Inflammatory macrophage (primary cell): ENCODE measurements around the gene REG4.
"Not testable (repeated sequence)": the region's sequence is repeated elsewhere in the genome, so short reads cannot be mapped to it uniquely, and the experiment has no call there.

Experiments used
- DNase-seq, 2 donors: peaks; one replicate each; pipeline ENCODE4 v3.0.0-alpha.2; 2020 to 2022

The REG4 gene

GRCh38 chr1:119806489-119806888 lies 4.8 kb downstream of the REG4 start:
- no peak for DNase-seq

DNA sequence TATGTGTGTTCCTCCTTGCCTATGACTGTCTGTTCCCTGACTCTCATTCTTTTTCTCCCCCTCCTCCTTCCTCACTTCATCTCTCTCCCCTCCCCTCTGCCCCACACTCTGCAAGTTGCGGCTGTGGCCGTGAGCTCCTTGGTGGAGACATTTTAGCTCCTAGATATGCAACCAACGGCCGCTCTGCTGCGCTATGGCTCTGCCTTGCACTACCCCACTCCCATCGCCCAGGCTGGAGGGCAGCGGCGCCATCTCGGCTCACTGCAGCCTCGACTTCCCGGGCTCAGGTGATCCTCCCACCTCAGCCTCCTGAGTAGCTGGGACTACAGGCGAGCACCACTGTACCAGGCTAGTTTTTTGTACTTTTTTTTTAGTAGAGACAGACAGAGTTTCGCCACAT lies 5.5 kb downstream of the REG4 start:
- DNase-seq, result no peak

DNA sequence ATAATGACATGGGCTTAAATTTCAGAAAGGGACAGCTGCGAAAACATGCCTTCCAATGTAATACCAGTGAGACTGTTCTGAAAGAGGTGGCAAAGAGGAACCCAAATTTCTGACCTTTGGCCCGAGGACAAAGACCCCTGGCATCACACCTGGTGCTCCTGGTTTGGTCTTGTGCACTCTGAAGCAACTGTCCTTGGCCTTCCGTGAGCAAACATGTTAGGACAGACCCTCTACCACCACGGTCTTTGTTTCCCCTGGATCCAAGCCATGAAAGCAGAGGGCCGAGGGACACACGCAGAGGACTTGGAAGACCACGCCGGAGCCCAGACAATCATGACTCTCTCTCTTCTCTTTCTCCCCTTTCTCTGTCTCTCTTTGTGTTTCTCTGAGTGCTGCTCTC lies 6.0 kb downstream of the REG4 start:
- no peak for DNase-seq

- no peak for DNase-seq
Measured at GRCh38 chr1:119799599-119800177, 11.6 kb downstream of the REG4 start.

DNA sequence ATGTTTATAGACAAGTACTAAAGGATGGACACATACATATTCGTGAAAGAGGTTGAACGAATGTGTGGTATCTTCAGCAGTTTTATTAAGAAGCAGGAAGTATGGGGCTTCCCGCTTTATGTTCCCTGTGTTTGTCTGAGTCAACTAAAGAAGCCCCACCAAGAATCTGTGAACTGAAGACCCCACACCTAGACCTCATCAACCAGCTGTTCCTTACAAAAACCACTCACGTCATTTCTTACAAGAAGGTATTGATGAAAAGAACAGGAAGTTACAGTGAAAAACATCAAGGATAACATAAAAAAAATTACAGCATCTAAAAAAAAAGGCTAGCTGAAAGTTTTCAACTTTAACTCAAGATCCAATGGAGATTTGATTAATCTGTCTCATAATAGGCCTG lies 12.3 kb downstream of the REG4 start:
- DNase-seq, result no peak

DNA sequence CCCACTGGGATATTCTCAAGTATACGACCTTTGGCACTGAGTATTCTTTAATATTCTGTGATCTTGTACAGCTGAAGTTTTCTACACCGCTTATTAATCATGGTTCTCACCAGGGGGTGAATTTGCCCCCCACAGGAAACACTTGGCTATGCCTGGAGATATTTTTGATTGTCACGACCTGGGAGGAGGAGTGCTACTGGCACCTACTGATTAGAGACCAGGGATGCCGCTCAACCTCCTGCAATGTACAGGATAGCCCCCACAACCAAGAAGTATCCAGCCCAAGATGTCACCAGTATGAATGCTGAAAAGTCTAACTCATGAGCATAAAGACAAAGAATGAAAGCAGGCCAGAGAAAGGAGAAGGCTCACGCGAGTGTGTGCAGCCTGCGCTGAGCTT lies 13.7 kb downstream of the REG4 start:
- no peak for DNase-seq

GRCh38 chr1:119797162-119797561 lies 14.1 kb downstream of the REG4 start:
- DNase-seq, result no peak

DNA sequence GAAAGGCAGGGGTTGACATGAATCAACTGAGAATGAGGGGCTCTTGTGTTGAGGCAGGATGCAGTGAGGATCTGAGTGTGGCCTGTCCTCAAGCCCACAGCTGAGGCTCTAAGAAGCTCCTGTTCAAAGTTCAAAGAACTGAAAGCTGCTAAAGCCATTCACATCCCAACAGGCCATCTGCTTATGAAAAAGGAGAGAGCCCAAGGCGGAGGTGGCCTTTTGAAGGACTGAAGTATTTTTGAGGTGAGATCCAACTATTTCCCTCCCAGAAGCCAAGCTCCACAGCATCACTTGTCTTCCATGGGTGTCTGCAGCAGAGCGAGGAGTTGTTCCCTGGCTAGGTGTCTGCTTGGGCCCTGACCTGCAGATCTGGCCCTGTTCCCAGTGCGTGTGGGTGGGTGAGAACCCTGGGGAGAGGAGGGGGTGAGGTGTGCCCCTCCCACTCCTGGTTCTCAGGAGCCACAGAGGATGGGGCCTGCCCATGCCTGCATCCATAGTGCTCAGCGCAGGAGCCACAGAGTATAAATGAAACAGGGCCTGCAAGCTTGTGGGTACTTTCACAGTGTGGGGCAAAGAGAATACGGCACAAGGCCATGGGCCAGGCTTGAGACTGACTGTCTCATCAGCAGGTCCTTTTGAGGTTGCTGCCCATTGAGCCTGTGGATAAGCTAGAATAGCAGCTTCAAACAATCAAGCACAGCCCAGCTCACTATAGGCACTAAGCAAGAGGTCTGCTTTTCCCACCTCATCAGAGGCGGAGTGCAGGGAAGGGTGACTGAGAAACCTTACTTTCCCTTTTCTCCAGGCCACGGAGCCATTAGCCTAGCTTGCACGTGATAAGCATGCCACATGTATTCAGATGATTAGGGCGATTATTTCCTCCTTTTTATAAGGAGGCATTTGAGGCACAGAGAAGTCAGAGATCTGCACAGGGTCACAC lies 15.7 kb downstream of the REG4 start:
- DNase-seq, result no peak

GRCh38 chr1:119794876-119795240 lies 16.4 kb downstream of the REG4 start:
- no peak for DNase-seq

GRCh38 chr1:119794230-119794875 lies 16.9 kb downstream of the REG4 start:
- no peak for DNase-seq

DNA sequence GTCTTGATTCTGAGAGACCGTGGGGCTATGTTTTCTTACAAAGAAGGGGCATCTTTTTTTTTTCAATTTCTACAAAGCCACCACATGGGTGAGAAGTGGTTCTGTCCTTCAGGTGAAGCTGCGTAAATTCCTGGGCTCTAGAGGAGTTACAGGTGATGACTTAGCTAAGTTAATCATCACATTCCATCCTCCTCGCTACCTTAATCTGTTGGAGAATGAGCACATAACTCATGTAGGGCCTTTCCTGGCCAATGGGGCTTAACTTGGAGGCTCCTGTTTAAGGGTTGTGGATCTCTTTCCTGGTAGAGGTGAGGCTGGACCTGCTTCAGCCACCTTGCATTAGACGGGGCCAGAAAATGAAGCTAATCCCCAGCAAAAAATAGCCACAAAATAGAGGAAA lies 19.9 kb downstream of the REG4 start:
- no peak for DNase-seq

DNA sequence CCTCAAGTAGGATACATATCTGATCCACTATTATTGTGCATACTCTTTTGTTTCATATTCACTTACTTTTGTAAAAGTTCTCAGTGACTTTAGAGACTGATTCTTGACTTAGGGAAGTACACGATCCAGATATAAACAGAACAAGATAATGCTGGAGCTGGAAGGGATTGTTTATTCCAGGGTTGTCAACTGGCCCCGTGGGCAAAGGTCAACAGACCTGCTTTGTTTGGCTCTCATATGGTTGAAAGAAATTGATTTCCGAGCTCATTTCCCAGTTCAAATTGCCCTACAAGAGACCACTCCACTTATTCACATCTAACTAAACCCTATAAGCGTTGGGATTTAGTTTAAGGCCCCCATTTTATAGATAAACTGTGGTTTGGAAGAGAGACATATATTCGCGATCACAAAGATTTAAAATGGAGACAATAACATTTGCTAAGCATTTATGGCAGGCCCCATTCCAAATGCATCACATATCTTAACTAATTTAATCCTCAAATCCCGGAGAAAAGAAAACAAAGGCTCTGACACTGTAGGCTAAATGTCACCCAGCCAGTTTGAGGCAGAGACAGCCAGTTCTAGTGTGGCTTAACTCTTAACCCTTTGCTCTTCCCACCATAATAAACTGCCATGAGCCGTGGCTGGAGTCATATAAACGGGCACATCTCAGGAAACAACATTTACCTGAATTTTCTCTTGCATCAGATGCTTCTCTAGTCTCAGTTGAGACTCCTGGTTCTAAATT lies 20.6 kb downstream of the REG4 start:
- no peak for DNase-seq

DNA sequence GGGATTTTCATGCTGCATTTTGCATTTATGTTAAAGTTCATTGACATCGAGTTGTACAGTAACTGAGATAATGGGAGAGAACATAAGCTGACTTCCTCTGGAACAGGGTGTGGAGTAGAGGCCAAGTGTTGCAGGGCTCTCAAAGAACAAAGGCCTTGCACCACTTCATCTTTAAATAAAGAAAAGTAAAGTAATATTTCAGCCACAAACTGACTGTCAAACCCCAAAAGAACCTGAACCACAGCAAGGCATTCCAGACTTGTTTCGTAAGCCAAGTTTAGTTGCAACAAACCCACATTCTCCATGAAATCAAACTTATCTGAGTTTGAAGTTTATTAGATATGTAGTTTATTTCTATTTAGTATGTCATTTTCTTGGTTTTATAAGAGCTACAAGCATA lies 23.5 kb downstream of the REG4 start:
- DNase-seq, result peak in 1 of 2 donors; percentile 16

GRCh38 chr1:119786473-119787050 lies 24.7 kb downstream of the REG4 start:
- peak; percentile 19 to 30 for DNase-seq

DNA sequence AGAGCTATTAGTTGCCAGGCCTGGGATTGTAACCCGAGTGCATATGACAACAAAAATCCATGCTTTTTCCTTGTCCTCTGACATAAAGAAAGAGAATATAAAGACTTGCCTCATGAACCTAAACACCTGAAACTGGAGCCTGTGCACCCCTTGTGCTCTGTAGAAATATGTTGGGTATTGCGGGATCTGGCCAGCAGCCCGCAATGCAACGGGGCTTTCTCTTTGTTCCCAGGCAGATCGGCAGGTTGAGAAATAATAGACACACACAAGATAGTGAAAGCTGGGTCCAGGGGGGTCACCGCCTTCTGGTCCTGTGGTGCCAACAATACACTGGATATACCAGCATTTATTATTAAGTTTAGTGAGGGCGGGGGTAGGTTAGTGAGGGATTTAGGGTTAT lies 25.2 kb downstream of the REG4 start:
- not testable (repeated sequence) for DNase-seq

DNA sequence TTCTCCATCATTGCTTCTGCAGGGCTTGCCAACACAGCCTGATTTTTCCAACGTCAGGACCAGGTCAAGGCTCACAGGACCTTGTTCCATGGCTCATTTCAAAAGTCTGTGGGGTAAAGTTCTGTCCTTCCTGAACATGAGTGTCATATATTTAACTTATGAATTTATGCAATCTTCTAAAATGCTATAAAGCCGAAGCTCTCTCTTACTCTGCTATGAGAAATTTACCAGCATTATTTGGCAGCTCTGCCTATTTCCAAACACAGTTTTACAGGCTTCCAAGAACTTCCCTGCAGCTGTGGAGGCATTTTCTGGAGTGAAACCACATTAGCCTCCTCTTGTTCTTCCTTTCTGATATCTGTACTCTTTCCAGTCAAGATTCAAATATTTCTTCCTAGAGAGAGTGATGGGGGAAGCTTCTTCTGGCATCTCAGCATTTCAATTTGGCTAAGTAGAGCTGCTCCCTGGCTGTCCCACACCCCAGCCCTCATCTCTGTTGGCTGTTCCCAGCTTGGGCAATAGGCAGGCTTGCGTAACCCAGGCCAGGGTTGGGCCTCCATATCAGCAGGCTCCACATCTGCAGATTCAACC lies 27.0 kb downstream of the REG4 start:
- DNase-seq, result peak; percentile 51 to 55

DNA sequence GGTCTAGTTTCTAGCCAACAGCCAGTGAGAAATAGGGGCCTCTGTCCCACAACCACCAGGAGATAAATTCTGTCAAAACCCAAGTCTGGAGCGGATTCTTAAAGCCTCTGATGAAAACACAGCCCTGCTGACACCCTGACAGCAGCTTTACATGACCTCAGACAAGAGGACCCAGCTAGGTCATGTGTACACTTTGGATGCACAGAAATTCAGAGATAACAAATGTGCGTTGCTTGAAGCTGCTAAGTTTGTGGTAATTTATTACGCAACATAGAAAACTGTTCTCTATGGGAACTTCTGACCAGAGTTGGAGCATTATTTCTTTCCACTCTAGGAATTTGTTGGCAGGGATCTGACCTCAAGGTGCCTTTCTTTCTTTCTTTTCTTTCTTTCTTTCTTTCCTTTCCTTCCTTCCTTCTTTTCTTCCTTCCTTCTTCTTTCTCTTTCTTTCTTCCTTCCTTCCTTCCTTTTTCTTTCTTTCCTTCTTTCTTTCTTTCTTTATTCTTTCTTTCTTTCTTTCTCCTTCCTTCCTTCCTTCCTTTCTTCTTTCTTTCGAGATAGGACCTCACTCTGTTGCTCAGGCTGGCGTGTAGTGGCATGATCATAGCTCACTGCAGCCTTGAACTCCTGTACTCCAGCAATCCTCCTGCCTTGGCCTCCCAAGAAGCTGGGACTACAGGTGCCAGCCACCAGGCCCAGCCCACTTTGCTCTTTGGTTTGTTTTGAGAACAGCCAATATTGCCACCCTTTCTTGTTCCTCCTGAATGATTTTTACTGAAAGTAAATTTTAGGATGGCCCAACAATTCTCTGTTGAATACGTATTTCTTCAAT lies 27.7 kb downstream of the REG4 start:
- DNase-seq, result peak; percentile 15 to 34

GRCh38 chr1:119782631-119783325 lies 28.5 kb downstream of the REG4 start:
- no peak for DNase-seq

DNA sequence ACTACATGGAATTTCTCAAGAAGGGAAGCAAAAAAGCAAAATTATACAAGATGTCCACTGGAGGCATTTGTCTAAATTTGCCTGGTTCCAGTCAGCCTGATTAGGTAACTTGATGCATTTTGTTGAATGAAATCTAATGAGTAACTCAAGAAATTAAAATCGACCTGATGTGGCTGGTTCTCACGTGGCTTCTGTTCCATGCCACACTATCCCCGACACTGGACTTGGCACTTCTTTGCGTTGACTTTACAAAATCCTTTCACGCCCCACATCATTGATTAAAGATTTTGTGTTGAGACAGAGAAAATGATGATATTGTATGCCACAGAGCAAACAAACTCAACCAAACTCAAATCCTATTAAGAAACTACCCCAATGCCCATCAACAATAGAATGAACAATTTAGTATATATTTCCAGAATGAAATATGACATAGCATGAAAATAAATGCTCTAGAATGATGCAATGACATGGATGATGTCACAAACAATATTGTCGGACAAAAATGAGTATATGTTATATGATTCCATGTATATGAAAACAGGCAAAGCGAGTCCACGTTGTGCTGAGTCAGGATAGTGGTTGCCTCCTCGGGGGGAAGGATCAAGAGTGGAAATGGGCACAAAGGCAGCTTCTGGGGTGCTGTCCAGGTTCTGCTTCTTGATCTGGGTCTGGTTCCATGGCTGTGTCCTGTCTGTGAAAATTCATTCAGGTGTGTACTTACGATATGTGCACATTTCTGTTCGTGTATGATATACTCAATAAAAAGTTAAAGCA lies 29.6 kb downstream of the REG4 start:
- no peak for DNase-seq

DNA sequence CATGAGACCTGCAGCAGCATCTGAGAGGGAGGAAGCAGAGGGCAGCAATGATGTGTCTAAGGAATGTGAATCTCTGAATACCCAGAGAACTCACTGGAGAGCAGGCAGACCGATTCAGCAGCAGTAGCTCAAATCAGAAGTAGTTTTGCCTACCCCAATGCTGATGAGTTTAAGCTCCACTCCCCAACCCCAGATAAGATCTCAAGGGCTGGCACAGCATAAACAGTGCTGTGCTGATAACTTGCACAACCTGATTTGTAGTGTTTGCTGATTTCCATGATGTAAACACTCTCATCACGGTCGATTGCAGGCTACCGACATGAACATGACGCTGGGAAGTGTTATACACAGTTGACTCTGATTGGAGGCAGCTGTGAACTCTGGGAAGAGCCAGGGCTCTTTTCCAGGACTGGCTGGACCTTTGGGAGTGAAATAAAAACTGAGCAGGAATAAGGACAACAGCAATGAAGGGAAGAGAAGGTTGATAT lies 31.3 kb downstream of the REG4 start:
- DNase-seq, result no peak
